GM21825 (cell line): ENCODE data around the gene SUPT20H.
A peak's percentile ranks its signal among the peaks of the same experiment; 100 is the strongest.

ENCODE experiments used
- ATAC-seq: cut with Tn5 transposase; IDR thresholded peaks from one replicate; pipeline ENCODE4 v1.9.1; 2021; ENCODE audit warnings: mild to moderate bottlenecking, moderate library complexity; ENCODE audit not compliant: unreplicated experiment

Gene SUPT20H

GRCh38 chr13:37009692-37010091, 49.8 kb downstream of the SUPT20H start:
- ATAC-seq: no peak

- ATAC-seq: no peak
Observed at GRCh38 chr13:37001921-37002250, 57.6 kb downstream of the SUPT20H start.

GRCh38 chr13:36999054-36999714, 60.3 kb downstream of the SUPT20H start, which contains the start of gene ALG5:
ALG5 (minus strand) TSS chr13:36999340; CDS start chr13:36999300, 40 bp downstream.
- ATAC-seq: peak; percentile 75

GRCh38 chr13:36998624-36999041, 60.9 kb downstream of the SUPT20H start:
- ATAC-seq: no peak

- no peak for ATAC-seq
Observed at GRCh38 chr13:36997716-36998427, 61.6 kb downstream of the SUPT20H start.

- no peak for ATAC-seq
Observed at GRCh38 chr13:36992362-36992761, 67.1 kb downstream of the SUPT20H start.

GRCh38 chr13:36986462-36987240, 72.8 kb downstream of the SUPT20H start:
- no peak for ATAC-seq

- no peak for ATAC-seq
Observed at GRCh38 chr13:36981156-36981743, 78.2 kb downstream of the SUPT20H start.

GRCh38 chr13:36979361-36980050, 80.0 kb downstream of the SUPT20H start:
- ATAC-seq: no peak

- no peak for ATAC-seq
Observed at GRCh38 chr13:36975172-36975571, 84.3 kb downstream of the SUPT20H start.

GRCh38 chr13:36973621-36974295, 85.7 kb downstream of the SUPT20H start:
- peak; percentile 66 for ATAC-seq

GRCh38 chr13:36973009-36973408, 86.5 kb downstream of the SUPT20H start:
- ATAC-seq: no peak

GRCh38 chr13:36966404-36966803, 93.1 kb downstream of the SUPT20H start:
- ATAC-seq: no peak

GRCh38 chr13:36965767-36966166, 93.7 kb downstream of the SUPT20H start:
- ATAC-seq: no peak

GRCh38 chr13:36959456-36960116, 99.9 kb downstream of the SUPT20H start:
- no peak for ATAC-seq
